Renal cortex interstitium (tissue), 11 donors: ENCODE data around the gene OXSR1. TPM values are rescaled to one million over a fixed set of nuclear protein-coding genes. Genes with fewer than 3 reads are reported as not detected.
"Not testable (repeated sequence)": the region's sequence is repeated elsewhere in the genome, so short reads cannot be mapped to it uniquely, and the experiment has no call there.

Source experiments
- DNase-seq, 11 donors: peaks; one replicate each; pipeline ENCODE4 v3.0.0-alpha.2; 2013; ENCODE audit warnings: low read depth in 9 of 11, low spot score in 4 of 11; ENCODE audit errors: extremely low read depth in 1 of 11
- polyA plus RNA-seq, 3 donors: library from polyadenylated mRNA; unstranded; fragments of 120-200 nt; gene quantifications; one replicate each; pipeline ENCODE4 v1.2.1, GENCODE V29; 2013; ENCODE audit not compliant: insufficient read length in 3 of 3

OXSR1 gene
- polyA plus RNA-seq, 3 donors, result 46.8 to 55.6 (median 50.2) TPM

DNA sequence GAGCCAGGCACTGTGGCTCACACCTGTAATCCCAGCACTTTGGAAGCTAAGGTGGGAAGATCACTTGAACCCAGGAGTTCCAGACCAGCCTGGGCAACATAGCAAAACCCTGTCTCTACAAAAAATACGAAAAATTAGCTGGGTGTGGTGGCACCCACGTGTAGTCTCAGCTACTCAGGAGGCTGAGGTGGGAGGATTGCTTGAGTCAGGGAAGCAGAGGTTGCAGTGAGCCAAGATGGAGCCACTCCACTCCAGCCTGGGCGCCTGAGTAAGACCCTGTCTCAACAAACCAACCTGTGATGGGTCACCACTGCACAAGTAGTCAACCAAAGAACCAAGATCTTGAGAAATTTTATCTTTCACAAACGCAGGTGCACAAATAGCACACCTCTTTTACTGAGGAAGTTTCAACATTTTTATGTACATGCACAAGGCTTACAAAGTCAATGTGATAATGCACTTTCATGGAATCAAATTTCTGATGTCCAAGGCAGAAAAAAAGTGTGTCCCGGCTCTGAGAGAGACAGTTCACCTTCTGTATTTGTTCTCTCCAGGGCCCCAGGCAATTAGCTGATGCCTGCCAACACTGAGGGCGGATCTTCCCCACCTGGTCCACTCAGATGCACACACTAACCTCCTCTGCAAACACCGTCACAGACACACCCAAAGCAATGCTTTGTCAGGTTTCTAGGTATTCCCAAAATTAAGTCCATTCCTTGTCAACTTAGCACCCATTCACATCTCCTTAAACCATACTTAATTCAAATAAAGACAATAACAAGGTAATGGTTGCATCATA, 40.8 kb upstream of the OXSR1 start:
- DNase-seq, result no peak

- DNase-seq, result no peak
Measured at GRCh38 chr3:38125305-38126120, 39.8 kb upstream of the OXSR1 start.

DNA sequence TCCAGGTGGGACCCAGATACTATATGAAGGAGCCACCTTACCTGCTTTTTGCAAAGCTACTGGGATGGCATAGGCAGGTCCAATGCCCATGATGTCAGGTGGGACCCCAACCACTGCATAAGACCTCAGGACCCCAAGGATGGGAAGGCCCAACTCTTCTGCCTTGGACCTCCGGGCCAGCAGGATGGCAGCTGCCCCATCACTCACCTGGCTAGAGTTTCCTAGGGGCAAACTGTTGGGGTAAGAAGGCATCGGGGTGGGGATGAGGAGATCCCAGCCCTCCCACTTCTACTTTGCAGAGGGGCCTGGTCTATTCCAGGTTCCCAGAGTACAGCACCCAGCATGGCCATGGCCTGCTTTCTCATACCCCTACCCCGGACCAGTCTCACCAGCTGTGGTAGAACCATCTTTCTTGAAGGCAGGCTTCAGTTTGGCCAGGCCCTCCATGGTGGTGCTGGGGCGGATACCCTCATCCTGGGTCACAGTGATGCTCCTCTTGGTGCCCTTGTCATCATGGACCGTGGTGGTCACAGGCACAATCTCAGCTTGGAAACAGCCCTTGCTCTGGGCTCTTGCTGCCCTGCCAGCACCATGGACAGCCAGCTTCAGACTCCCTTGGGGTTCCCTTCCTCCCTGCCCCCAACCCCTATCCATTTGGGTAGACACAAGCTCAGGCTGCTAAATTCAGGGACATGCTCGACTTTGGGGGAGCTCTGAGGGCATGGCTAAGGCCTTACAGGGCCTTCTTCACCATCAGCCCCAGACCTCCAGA, 39.0 kb upstream of the OXSR1 start:
- DNase-seq, result no peak

DNA sequence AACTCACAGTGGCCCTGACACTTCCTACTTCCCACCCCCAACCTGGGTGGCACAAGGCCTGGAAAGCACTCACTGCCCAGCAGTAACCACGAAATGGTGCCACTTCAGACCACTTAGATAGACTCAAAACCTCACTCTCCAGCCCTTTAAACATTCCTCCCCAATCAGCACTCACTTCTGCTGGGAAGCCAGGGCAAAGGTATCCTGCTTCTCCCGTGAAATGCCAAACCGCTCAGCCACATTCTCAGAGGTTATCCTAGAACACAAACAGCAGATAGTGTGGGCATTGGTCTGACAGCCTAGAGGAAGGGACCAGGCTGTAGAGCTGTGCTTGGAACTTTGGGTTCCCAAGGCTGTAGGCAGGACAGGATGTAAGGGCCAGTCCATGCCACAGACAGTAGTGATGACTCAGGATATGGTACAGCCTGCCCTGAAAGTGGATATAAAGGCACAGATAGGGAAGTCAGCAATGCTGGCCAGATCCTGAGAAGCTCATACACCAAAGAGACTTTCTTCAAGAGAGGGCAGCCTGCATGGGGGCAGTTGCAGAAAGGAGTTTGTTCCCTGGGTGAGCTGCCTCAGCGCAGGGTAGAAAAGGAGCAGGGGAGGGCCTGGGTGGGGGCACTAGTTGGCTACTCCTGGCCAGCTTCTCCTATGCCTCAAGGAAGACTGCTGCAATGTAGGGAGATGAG, 37.6 kb upstream of the OXSR1 start:
- no peak for DNase-seq

DNA sequence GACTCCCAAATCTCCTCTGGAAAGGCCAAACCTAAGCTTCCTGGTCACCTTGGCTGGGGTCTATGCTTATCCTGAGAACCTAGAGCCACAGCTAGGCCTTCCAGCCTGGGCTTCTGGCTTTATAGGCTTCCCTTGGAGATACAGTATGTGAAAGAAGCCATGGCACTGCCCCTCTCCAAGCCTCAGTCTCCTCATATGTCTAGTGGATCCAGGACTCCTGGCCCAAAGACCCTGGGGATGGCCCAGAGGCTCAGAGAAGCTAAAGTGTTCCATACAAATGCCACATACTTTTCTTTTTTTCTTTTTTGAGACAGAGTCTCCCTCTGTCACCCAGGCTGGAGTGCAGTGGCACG, 37.1 kb upstream of the OXSR1 start:
- no peak for DNase-seq

DNA sequence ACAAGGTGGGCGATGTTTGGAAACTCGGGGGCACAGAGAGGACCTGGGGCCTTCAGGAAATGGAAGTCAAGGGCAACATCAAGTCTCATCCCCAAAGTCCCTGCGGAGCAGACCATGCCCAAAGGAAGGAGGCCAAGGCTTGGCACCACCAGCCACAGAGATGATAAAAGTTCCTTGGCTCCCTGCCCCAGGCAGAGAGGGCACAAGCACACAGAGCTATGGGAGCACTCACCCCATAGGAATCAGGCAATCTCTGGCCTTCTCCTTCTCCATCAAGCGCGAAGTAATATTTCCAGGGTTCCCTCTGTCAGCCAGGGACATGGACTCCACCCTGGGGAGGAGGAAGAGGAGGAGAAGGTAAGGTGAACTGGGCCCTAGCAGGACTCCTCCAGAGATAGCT, 36.3 kb upstream of the OXSR1 start:
- no peak for DNase-seq

- DNase-seq, result no peak
Measured at GRCh38 chr3:38130631-38131065, 34.7 kb upstream of the OXSR1 start.

DNA sequence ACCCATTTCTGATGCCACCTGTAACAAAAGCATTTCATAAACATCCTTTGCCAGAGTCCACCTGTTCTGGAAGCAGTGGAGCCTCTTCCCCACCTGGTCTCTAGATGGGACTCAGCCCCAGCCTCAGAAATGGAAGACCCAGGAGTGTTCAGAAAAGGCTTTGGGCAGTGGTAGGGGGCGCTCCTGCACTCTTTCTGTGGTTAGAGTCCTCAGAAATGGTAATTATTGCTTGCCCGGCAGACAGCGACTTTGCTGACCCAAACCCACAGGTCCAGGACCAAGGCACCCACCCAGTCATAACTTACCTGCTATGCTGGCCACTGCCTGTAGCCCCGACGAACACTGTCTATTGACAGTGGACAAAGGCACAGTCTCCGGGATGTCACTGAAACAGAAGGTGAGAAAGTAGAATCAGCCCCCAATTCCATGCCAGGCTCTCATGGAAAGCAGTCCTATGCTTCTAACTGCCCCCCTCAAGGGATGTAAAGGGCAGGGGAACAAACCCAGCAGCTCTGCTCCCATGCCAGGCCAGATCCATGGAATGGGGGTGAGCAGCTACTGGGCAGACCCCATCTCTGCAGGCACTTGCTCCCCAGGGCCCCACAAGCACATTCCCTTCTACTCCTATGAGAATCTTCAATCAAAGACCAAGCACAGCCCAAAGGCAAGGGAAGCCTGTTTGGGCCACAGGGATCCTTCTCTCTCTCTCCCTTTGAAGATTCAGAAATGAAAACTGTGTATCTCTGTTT, 33.5 kb upstream of the OXSR1 start:
- peak in 1 of 11 donors; percentile 14 for DNase-seq

DNA sequence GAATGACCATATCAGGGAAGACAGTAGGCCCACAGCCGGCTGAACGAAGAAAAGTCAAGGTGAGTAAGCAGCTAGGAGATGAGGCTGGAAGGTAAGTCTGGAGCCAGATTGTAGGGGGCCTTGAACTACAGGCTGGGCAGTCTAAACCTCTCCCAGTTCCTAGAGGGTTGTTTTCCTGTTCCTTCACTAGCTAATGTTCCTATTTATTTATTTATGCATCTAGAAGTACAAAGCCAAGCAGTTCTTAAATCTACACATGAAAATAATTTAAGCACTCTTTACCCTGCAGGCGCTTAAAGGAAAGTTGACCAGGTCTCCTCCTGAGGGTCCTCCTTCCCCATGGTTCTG, 32.2 kb upstream of the OXSR1 start:
- no peak for DNase-seq

GRCh38 chr3:38133557-38134405, 31.6 kb upstream of the OXSR1 start:
- DNase-seq, result peak in 1 of 11 donors; percentile 13

DNA sequence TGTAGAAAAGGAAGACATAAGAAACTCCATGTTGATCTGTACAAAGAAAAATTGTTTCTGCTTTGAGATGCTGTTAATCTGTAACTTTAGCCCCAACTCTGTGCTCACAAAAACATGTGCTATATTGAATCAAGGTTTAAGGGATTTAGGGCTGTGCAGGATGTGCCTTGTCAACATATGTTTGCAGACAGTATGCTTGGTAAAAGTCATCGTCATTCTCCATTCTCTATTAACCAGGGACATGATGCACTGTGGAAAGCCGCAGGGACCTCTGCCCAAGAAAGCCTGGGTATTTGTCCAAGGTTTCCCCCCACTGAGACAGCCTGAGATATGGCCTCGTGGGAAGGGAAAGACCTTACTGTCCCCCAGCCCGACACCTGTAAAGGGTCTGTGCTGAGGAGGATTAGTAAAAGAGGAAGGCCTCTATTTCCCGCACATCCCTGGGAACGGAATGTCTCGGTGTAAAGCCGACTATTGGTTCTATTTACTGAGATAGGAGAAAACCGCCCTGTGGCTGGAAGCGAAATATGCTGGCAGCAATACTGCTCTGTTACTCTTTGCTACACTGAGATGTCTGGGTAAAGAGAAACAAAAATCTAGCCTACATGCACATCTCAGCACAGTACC, 30.7 kb upstream of the OXSR1 start:
- not testable (repeated sequence) for DNase-seq

DNA sequence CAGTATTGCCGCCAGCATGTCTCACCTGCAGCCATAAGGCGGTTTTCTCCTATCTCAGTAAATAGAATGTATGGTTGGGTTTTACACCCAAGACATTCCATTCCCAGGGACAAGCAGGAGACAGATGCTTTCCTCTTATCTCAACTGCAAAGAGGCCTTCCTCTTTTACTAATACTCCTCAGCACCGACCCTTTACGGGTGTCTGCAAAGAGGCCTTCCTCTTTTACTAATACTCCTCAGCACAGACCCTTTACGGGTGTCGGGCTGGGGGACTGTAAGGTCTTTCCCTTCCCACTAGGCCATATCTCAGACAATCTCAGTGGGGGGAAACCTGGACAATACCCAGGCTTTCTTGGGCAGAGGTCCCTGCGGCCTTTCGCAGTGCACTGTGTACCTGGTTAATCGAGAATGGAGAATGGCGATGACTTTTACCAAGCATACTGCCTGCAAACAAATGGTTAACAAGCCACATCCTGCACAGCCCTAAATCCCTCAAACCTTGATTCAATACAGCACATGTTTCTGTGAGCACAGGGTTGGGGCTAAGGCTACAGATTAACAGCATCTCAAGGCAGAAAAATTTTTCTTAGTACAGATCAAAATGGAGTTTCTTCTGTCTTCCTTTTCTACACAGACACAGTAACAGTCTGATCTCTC, 29.6 kb upstream of the OXSR1 start:
- DNase-seq, result not testable (repeated sequence)

- DNase-seq, result peak in 2 of 11 donors; percentile 24 to 25
Measured at GRCh38 chr3:38136393-38136776, 29.0 kb upstream of the OXSR1 start.

DNA sequence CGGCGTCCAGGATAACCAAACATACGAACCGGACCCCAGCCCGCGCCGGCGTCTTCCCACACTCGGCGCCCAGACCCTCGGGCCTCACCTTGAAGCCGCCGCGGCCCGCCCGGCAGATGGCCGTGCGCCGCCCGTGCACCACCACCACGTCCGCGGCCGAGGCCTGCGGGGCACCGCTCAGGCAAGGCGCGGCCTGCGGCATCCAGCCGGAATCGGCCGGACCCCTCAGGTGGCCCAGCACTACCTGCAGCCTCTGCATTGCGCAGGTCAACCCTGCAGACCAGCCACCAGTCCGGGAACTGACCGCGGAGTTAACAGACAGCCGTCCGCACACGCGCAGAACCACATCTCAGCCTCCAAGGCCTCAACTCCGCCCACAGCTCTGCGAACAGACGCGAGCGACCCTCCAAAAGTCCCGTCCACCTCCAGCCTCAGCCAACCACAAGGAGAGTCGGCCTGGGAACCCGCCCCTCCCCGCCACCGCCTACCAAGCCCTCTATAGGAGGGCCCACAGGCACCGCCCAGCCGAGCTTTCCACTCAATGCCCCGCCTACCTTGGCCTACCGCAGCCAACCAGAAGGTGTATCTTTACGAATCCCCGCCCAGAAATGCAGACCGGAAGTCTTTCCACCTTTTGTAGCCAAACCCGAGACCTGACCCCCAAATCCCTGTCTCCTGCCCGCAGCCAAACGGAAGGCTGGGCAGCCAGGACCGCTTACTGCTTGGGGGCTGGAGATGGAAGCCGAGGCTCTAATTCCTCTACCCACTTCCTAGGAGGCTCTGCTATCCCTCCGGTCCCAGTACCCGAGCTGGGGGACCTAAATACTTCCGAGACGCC, 28.3 kb upstream of the OXSR1 start, which contains the start of gene ACAA1:
Gene ACAA1, minus strand, starts transcription at position 351 of the 838 bp plus-strand sequence. Its CDS starts 92 bp downstream, at position 259.
- DNase-seq, result peak; percentile 91 to 99 (median 98)

GRCh38 chr3:38137615-38138348, 27.6 kb upstream of the OXSR1 start:
- DNase-seq, result no peak
